ENCODE results near the gene AKAP4.

GRCh38 chrX:50157545-50158135 lies 43.2 kb downstream of the AKAP4 start:
- TF ChIP-seq MED1 (CRISPR knock-in tag; IDR thresholded peaks at IDR 0.05), result no peak
- no peak for TF ChIP-seq SKI (IDR thresholded peaks at IDR 0.05; ENCODE audit: partially characterized antibody)
- no peak for TF ChIP-seq THRA (CRISPR knock-in tag; IDR thresholded peaks at IDR 0.05; ENCODE audit: borderline replicate concordance)
